Superior temporal gyrus (tissue), 1 donor: ENCODE results near the gene PPM1K.

Experiments used
- DNase-seq: peaks from one replicate; pipeline ENCODE4 v3.0.0-alpha.2; 2016; ENCODE audit errors: extremely low spot score

Gene PPM1K

DNA sequence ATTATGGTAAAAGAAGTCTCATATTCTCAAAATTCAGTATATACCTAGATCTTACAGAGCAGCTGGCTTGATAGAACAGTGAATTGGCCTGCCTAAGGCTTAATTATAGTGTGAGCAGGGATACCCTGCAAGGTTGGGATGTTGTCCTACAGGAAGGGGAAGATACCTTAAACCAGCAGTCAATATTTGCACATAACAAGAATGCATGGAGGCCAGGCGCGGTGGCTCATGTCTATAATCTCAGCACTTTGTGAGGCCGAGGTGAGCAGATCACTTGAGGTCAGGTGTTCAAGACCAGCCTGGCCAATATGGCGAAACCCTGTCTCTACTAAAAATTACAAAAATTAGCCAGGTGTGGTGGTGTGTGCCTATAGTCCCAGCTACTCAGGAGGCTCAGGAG lies 67.2 kb downstream of the PPM1K start:
- DNase-seq: no peak

DNA sequence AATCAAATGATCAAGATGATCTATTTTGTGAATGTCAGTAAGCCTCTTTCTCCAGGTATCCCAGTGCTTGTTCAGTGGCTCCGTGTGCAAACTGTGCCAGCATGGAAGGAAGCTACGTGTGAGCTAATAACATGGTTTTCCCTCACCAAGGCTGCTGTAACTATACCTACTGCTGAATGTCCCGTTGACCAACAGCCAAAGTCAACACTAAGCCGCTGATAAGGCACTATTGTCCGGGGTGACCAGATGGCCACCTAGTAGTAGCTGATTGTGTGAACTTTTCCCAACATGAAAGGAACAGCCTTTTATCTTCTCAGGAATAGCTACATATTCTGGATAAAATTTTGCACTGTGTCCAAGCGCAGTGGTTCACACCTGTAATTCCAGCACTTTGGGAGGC lies 68.0 kb downstream of the PPM1K start:
- DNase-seq: no peak

DNA sequence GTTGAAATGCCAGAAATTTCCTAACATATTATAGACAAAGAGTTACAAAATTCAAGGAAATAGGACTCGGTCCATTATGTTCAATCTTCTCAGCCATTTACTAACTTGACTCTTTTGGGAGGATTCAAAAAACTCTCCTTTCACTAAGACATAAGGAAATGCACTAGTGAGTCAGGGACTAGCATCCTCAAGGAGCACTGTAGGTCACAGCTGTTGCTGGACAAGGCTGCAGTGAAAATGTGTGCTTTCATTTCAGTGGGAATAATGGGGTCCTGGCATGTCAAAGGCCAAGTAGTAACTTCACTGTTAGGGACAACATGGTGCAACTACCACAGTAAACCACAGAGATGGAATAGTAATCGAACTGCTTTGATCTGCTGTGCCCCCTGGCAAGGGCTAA lies 69.0 kb downstream of the PPM1K start:
- DNase-seq: no peak

DNA sequence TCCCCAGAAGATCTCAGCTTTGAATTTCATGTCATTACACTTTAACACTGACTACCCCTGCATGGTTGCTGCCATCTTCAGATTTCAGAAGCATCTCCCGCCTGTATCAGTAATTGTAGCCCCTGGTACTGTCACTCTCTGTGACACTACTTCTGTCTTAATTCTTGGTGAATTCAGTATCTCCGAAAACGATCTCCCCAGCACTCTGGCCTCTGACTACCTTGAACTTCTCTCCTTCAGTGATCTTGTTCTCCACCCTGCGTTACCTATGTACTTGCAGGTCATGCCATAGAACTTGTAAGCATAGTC lies 72.2 kb downstream of the PPM1K start:
- DNase-seq: no peak

DNA sequence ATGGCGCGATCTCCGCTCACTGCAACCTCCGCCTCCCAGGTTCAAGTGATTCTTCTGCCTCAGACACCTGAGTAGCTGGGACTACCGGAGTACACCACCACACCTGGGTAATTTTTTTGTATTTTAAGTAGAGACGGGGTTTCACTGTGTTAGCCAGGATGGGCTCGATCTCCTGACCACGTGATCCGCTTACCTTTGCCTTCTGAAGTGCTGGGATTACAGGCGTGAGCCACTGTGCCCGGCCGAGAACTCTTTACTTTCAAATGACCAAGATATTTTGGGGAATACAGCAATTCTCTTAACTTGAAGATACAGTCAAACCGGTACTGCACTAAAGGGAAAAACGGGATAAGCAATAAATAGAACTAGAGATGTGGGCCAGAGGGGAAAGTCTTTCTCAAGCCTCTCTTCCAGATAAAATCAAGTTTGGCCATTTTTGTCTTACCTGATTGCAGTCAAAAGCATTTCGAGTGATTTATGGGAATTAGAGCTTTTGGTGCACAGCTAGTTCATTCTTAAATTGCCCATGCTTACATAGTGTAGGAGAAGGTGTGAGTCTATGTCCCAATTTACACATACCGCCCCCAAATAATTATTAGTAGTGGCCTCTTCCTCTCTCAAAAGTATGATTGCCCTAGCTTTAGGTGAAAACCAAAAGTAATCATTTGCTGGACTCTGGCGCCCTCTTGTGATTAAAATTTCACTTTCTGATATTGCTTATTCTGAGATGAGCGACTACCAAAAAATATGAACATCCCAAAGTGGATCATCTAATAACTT lies 72.7 kb downstream of the PPM1K start:
- DNase-seq: peak; percentile 97

DNA sequence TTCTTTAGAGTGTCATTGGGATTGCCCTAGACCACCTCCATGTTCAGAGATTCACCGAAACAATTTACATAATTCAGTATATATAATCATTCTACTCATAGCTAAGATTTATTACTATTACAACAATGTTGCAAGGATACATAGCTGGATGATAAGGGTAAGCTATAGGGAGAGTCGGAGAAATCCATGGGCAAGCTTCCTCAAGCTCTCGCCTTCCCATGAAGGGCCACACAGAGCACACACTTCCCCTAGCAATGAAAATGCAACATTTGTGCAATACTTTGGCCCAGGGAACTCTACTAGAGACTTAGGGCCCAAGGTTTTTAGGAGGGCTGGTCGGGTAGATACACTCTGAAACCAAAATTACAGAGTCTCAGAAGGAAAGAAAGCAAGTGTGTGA lies 76.2 kb downstream of the PPM1K start:
- DNase-seq: no peak
